GM12801 (cell line): Measurements from ENCODE around the gene C20orf204.

Experiments used
- CTCF ChIP-seq: IDR thresholded peaks from one replicate; pipeline ENCODE4 v1.5.1; 2011; ENCODE audit warnings: control low read depth; ENCODE audit not compliant: insufficient read length; ENCODE audit errors: extremely low read depth

The C20orf204 gene

GRCh38 chr20:64065062-64065973 lies 29.3 kb downstream of the C20orf204 start:
- TF ChIP-seq CTCF: no peak

GRCh38 chr20:64065974-64066343 lies 30.0 kb downstream of the C20orf204 start:
- no peak for TF ChIP-seq CTCF

GRCh38 chr20:64067005-64067632 lies 31.1 kb downstream of the C20orf204 start:
- no peak for TF ChIP-seq CTCF

- TF ChIP-seq CTCF: no peak
These were observed 31.8 kb downstream of the C20orf204 start for GRCh38 chr20:64067733-64068307.

- TF ChIP-seq CTCF: no peak
These were observed 32.6 kb downstream of the C20orf204 start for GRCh38 chr20:64068386-64069208.

- TF ChIP-seq CTCF: no peak
These were observed 33.2 kb downstream of the C20orf204 start for GRCh38 chr20:64069209-64069613.
